ENCODE measurements around the gene ARIH1. TPM values are rescaled to one million over a fixed set of nuclear protein-coding genes. Genes with fewer than 3 reads are reported as not detected.
A peak's percentile ranks its signal among the peaks of the same experiment; 100 is the strongest.
"Not testable (repeated sequence)": the region's sequence is repeated elsewhere in the genome, so short reads cannot be mapped to it uniquely, and the experiment has no call there.

The ARIH1 gene, protein sequence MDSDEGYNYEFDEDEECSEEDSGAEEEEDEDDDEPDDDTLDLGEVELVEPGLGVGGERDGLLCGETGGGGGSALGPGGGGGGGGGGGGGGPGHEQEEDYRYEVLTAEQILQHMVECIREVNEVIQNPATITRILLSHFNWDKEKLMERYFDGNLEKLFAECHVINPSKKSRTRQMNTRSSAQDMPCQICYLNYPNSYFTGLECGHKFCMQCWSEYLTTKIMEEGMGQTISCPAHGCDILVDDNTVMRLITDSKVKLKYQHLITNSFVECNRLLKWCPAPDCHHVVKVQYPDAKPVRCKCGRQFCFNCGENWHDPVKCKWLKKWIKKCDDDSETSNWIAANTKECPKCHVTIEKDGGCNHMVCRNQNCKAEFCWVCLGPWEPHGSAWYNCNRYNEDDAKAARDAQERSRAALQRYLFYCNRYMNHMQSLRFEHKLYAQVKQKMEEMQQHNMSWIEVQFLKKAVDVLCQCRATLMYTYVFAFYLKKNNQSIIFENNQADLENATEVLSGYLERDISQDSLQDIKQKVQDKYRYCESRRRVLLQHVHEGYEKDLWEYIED
- 100 to 1,000 TPM; 138 to 171 (median 159) TPM for total RNA-seq (2021; fragmentation: NEBNext Ultra II Directional; extraction: Animal tissue kit (Norgen Biotek cat#: 25700))
- long read RNA-seq, full-length matches to known transcripts = 1 of 8 reads
- long read RNA-seq, partial matches to known transcripts = 3 of 8 reads
- long read RNA-seq, other reads (novel, unspliced or antisense) = 4 of 8 reads

DNA sequence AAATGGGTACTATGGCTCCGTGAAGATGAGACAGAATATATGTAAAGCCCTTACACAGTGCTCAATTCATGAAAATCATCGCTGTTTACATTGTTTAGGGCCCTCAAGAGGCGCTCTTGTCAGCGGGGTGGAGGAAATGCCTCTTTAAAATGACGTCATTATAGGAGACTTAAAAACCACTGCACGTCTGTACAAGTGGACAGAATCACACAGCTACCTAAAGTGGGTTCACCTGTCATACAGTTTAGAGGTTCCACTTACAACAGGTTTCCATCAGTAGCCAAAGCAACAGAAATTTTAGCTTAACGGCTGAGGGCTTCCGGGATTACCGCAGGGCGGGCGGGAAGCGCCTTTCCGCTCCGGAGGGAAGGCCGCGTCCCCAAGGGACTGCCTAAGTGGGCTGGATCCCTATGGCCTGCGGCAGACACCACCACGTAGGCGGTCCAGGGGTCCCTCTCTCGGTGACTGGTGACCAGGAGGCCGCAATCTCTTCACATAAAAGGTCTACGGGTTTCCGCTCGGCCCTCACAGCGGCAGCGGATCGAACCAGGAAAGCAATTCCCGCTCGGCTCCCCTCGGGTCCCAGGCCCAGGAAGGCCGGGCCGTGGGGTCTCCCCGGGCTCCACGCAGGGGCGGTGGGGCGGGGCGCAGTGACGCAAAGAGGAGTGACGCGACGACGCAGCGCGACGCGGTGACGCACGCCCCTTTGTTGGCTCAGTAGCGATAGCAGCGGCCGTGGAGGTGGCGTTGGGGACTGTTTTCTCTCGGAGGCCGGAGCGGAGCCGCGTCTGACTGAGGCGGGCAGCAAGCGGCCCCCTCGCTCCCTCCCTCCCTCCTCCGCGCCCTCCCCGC is at the start of gene ARIH1:
ARIH1 (plus strand) TSS at position 717 of the 852 bp plus-strand sequence. CDS start 310 bp downstream, outside the sequence.
- no peaks in the 10 kb centered on the region for H3K9me3 Mint-ChIP-seq

DNA sequence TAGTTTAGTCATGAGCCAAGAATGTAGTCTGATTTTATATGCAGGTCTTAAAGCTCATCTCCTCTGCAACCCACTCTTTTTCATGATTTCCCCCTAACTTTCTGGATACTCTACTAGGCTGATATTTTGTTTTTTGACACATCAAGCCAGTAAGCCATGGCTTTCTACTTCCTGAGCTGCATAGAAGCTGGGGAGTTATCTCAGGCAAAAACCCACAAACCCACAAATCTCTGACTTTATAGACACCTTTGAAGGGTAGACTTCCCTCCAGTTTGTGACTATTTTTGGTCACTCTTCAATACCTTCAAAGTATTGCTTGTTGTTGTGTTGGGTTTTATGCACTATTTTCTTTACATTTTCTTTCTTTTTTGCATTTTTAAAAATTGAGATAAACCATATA is 47.4 kb upstream of the ARIH1 start:
- H3K36me3 Mint-ChIP-seq (ENCODE audit: low read depth) = peaks cover 15% of the 10 kb centered on the region
- H3K27me3 Mint-ChIP-seq (ENCODE audit: insufficient read depth) = peaks cover 20% of the 10 kb centered on the region
- H3K9me3 Mint-ChIP-seq = peaks cover 20% of the 10 kb centered on the region
- no peaks in the 10 kb centered on the region for H3K4me1 Mint-ChIP-seq (ENCODE audit: low read depth)
- no peak for DNase-seq
- TF ChIP-seq, protein P1, sequence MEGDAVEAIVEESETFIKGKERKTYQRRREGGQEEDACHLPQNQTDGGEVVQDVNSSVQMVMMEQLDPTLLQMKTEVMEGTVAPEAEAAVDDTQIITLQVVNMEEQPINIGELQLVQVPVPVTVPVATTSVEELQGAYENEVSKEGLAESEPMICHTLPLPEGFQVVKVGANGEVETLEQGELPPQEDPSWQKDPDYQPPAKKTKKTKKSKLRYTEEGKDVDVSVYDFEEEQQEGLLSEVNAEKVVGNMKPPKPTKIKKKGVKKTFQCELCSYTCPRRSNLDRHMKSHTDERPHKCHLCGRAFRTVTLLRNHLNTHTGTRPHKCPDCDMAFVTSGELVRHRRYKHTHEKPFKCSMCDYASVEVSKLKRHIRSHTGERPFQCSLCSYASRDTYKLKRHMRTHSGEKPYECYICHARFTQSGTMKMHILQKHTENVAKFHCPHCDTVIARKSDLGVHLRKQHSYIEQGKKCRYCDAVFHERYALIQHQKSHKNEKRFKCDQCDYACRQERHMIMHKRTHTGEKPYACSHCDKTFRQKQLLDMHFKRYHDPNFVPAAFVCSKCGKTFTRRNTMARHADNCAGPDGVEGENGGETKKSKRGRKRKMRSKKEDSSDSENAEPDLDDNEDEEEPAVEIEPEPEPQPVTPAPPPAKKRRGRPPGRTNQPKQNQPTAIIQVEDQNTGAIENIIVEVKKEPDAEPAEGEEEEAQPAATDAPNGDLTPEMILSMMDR (IDR thresholded peaks at IDR 0.05) = no peak
- no peak overlapping the region for H3K4me3 Mint-ChIP-seq
- no peak overlapping the region for H3K27ac Mint-ChIP-seq

More for the DNA sequence above, at the start of gene ARIH1:
- DNase-seq = peak; percentile 93
- Mint-ChIP-seq H3K27me3 (ENCODE audit: insufficient read depth) (no peaks in the 10 kb centered on the region), H3K4me1 (ENCODE audit: low read depth) (peaks cover 38% of the 10 kb centered on the region), H3K36me3 (ENCODE audit: low read depth) (peaks cover 28% of the 10 kb centered on the region), H3K4me3 (peak within 1 kb of the TSS; percentile 98), H3K27ac (peak within 1 kb of the TSS; percentile 99)
- TF ChIP-seq, protein P1 (IDR thresholded peaks at IDR 0.05) = peak; percentile 39

DNA sequence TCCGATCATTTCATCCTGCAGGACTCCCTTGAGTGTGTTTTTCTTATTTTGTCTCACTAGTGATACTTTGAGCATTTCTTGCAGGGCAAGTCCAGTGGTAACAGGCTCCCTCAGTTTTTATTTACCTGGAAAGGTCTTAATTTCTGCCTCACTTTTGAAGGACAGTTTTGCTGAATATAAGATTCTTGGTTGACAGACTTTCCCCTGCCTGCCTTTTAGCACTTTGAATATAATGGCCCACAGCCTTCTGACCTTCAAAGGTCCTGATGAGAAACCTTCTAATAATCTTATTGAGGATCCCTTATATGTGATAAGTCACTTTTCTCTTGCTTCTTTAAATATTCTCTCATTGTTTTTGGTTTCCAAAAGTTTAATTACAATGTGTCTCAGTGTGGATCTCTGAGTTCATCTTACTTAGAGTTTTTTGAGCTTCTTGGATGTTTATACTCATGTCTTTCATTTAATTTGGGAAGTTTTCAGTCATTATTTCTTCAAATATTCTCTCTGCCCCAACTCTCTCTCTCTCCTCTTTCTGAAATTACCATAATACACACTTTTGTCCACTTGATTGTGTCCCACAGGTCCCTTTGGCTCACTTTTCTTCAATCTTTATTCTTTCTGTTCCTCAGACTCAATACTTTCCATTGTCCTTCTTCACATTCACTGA is 36.3 kb upstream of the ARIH1 start:
- DNase-seq = no peak
- TF ChIP-seq, protein P1 (IDR thresholded peaks at IDR 0.05) = no peak
- H3K27me3 Mint-ChIP-seq (ENCODE audit: insufficient read depth) = peaks cover 8% of the 10 kb centered on the region
- no peak overlapping the region for H3K4me3 Mint-ChIP-seq
- H3K4me1 Mint-ChIP-seq (ENCODE audit: low read depth) = no peaks in the 10 kb centered on the region
- peaks cover 14% of the 10 kb centered on the region for H3K36me3 Mint-ChIP-seq (ENCODE audit: low read depth)
- H3K27ac Mint-ChIP-seq = no peak overlapping the region
- H3K9me3 Mint-ChIP-seq = peaks cover 23% of the 10 kb centered on the region

DNA sequence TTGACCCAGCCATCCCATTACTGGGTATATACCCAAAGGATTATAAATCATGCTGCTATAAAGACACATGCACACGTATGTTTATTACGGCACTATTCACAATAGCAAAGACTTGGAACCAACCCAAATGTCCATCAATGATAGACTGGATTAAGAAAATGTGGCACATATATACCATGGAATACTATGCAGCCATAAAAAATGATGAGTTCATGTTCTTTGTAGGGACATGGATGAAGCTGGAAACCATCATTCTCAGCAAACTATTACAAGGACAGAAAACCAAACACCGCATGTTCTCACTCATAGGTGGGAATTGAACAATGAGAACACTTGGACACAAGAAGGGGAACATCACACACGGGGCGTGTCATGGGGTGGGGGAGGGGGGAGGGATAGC is 31.3 kb upstream of the ARIH1 start:
- H3K27me3 Mint-ChIP-seq (ENCODE audit: insufficient read depth); DNase-seq; H3K4me3 Mint-ChIP-seq; H3K4me1 Mint-ChIP-seq (ENCODE audit: low read depth); H3K36me3 Mint-ChIP-seq (ENCODE audit: low read depth); H3K9me3 Mint-ChIP-seq; H3K27ac Mint-ChIP-seq: not testable (repeated sequence)

DNA sequence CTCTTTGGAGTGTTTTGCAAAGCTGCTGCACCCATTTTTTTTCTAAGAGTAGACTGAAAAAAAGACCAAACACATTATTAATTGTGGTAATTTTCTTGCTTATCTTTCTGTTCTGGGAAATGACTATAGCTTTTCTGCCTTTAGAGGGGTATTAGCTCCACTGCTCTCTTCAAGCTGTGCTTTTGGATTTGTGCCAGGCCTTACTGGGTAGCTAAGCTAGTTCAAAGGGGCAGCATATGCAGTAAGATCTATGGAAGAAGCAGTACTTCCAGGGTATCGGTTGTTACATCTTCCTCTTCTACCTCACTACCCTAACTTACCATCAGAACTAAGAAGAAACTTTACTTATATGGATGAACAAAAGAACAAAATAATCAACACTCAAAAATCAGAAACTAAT is 28.7 kb upstream of the ARIH1 start:
- Mint-ChIP-seq H3K36me3 (ENCODE audit: low read depth) (no peaks in the 10 kb centered on the region), H3K9me3 (no peaks in the 10 kb centered on the region), H3K4me1 (ENCODE audit: low read depth) (no peaks in the 10 kb centered on the region), H3K27me3 (ENCODE audit: insufficient read depth) (peaks cover 5% of the 10 kb centered on the region), H3K27ac (no peak overlapping the region), H3K4me3 (no peak overlapping the region)
- no peak for DNase-seq
- TF ChIP-seq, protein P1 (IDR thresholded peaks at IDR 0.05) = no peak
